Neural progenitor cell (in vitro differentiated cells): ENCODE data around the gene DBH.

ENCODE experiments used
- CTCF ChIP-seq: fragments of 200-600 bp; sonication (generic); IDR thresholded peaks from 2 replicates; pipeline ENCODE4 v1.5.1; 2017; ENCODE audit warnings: antibody characterized with exemption, mild to moderate bottlenecking
- EZH2 ChIP-seq: fragments of 200-600 bp; sonication (generic); IDR thresholded peaks from 2 replicates; pipeline ENCODE4 v1.6.1; 2017; ENCODE audit warnings: antibody characterized with exemption, mild to moderate bottlenecking, moderate library complexity

GRCh38 chr9:133684936-133685361 is 48.8 kb downstream of the DBH start:
- TF ChIP-seq CTCF (no peak), EZH2 (no peak)
